SK-N-DZ (cell line): ENCODE data around the gene TBX15.

Experiments
- DNase-seq: peaks from one replicate; pipeline ENCODE4 v3.0.0-alpha.2; 2015; ENCODE audit warnings: low spot score

Gene TBX15

DNA sequence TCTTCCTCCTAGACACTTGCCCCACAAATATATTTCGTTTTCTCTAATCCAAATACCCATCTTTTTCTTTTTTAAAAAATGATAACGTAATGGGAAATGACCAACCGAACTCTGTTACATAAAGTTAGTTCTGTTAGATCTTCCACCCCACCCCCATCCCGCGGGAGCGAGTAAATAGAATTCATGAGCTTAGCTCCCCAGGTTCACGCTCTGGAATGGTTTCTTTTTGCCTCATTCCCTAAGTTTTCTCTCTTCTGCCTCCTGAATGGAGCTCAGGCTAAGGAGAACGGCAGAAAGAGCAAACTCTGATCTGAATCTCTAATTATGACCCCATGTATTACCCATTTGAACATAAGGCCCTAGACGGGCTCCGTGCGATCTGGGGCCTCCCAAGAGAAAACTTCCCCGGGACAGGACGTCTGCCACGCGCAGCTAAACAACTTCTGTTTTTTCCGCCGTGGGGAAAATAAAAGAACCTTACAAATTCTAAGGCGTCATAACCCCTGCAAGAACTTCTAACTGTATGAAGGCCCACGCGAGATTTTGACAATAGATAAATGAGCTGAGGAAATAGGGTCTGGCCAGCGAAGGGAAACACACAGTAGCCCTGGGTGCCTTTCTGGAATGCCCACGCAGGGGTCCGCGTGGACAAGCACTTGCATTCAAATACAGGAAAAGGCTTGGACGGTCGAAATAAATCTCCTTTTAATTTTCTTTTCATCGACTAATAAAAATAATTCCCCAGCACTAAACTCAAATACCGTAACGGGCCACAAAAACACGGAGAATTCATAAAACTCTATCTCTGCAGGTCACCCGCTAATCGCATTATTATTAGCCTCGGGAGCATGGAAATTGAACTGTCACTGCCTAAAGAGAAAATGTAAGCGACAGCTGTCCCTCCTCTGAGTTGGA lies 2.2 kb downstream of the TBX15 start:
- no peak for DNase-seq

DNA sequence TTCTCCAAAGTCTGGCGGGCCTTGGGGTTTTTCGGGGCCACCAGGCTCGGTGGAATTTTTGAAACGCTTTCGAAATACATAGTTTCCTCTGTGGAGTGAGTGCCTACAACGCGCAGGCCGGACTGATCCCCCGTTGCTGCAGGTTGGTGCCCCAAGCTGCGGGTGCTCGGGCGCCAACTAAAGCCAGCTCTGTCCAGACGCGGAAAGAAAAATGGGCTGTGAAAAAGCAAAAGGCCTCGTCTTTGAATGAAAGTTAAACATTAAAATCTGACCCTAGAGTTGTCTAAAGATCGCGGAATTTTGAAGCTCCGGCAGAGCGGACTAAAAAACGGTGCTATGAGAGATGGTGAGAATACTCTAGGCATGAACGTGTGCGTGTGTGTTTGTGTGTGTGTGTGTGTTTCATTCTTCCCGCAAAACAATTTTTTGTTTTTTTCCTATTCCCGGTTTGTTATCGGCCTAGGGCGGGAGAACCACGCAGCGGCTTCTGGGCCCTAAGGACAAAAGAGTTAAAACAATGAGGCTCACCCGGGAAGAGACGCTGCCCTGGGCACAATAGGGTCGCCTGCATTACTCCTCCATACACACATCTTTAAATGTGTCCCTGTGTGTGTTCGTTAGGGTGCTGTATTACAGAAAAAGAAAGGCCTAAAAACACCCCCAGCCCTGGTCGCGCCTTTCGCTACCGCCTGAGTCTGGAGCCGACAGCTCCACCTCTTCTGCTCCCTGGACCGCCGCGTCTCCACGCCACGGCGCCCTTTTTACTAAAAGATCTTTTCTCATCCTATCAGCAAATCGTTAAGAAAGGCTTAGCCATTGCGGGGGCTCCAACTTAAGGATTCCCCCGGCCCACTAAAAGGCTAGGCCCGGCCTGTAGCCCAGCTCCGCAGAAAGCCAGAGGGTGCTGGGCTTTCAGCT lies 3.2 kb downstream of the TBX15 start:
- DNase-seq = no peak

DNA sequence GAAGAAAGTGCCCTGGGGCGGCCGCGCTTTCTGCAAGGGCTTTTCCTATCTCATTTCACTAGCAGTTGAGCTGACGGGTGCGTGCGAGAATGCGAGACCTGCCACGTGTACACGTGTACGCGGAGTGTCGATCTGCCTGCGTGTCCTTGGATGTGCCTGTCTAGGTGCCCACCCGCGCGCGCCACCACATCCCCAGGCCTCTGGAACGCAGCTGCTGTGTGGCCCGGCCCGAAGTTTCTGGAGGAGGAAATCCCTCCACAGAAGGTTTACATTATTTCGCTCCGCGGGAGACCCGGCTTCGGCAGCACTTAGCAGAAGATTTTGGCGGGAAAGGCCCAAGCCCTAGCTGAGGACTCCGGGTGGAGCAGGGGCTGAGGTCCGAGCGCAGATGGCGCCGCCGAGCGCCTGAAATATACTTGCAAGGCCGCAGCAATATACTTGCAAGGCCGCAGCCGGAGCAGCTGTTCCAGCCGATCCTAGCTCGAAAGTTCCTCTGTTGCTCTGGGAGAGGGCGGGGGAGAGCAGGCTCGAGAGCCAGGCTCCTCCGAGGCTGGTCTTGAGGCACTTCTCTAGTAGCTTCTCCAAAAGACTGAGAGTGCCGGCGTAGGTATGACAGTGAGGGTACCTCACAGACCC lies 3.9 kb downstream of the TBX15 start:
- DNase-seq = no peak

GRCh38 chr1:118983558-118984041 lies 4.5 kb downstream of the TBX15 start:
- DNase-seq = no peak

- DNase-seq = no peak
These were observed 5.2 kb downstream of the TBX15 start for GRCh38 chr1:118982821-118983557.

DNA sequence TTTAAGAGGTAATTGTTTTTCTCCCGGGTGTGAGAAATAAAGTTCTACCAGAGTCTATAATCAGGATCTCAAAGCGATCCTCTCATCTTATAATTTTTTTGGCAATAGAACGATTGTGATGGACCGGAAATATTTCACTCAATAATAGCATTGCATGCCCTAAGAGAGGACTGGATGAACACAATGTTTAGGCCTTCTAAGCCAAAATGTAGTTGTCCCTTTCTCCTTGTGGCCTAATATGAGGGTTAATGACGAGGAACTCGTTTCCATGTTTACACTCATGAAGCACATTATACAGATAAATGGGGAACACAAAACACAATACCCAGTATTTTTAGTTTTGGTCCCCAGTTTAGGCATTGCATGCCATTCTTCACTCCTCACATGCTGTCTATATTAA lies 5.9 kb downstream of the TBX15 start:
- DNase-seq = no peak

DNA sequence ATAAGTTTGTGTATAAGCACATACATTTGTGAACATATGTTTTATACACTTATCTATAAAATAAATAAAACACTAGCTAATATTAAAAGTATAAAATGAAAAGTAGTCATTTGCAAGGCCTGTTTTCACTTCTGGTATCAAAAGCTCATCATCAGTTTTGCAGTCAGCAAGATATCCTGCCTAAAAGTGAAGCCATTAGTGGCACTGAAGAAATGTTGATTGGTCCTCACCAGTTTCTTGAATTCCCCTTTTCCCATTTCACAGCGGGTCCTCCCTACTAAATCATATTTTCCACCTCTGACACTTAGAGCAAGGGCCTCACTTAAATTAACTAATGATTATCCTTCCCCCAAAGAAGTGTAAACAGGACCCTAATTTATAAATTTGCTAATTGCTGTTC lies 6.7 kb downstream of the TBX15 start:
- DNase-seq = no peak

- no peak for DNase-seq
These were observed 8.2 kb downstream of the TBX15 start for GRCh38 chr1:118979754-118980575.

DNA sequence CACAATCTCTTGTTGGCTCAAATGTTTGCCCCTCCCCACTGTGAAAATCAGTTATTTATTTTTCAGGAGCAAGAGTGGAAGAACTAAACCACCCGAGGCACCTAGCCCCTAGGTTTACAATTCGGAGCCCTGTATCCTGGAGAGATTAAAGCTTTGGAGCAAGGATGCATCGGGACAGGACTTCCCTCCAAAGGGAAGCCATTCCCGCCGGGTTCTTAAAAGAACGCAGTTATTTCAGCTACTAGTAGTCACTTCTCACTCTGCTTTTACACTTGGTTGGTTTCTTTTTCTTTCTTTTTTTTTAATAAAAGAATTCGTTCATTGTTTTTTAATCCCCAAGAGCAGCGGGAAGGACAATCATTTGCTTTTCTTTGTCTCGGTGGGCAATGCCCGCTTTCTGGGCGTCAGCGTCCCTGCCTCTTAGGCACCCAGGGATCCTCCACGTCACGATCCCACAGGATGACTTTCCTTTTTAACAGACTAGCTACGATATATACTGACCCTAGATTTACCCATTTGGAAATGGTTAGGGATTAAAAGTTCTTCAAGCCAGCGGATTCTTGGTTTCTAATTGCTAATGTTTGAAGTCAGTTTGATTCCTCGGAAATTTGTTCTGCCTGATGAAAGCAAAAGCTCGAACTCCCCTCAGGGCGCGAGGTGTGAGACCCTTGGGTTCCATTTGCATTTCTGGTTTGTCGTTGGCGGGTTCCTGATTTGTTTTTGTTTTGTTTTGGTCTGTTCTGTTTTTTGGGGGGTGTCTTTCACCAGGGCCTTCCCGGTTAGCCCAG lies 9.0 kb downstream of the TBX15 start:
- no peak for DNase-seq

- DNase-seq = no peak
These were observed 10.5 kb downstream of the TBX15 start for GRCh38 chr1:118977600-118977999.

- no peak for DNase-seq
These were observed 13.5 kb downstream of the TBX15 start for GRCh38 chr1:118974661-118975060.

GRCh38 chr1:118973531-118974137 lies 14.5 kb downstream of the TBX15 start:
- no peak for DNase-seq

DNA sequence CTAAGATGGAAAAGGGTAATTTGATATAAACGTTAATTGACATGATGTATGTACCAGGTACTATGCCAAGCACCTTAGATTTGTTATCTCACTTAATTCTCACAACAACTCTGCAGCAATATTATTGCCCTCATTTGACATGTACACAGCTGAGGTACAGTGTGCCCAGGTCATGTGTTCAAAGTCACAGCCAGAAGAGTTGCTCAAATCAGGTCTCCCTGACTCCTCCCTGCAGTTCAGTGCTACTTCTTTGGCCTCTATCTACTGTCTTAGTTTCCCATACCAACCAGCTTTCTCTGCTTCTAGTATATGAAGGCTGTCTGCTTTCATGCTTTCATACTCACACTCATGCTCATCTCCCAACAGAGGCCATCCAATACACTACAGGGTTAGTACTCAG lies 15.1 kb downstream of the TBX15 start:
- no peak for DNase-seq

GRCh38 chr1:118970451-118970850 lies 17.7 kb downstream of the TBX15 start:
- no peak for DNase-seq

GRCh38 chr1:118963456-118964430 lies 24.4 kb downstream of the TBX15 start:
- no peak for DNase-seq

GRCh38 chr1:118963138-118963455 lies 25.0 kb downstream of the TBX15 start:
- DNase-seq = no peak

DNA sequence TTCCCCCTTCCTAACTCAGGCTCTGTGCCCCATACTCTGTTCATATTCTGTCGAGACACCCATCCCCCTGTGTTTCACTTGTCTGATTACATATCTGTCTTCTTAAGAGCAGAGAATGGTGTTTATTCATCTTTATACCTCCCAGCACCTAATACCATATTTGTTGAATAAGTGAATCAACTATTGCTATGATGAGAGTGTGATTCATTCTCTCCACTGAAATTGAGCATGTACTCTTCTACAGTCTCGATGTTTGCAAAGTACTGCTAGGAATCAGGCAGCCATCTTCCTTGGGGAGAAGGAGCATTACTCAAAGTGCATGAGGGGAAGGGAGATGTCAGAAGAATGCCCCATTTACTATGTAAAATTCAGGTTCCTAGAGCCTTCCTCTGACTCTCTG lies 27.0 kb downstream of the TBX15 start:
- no peak for DNase-seq

DNA sequence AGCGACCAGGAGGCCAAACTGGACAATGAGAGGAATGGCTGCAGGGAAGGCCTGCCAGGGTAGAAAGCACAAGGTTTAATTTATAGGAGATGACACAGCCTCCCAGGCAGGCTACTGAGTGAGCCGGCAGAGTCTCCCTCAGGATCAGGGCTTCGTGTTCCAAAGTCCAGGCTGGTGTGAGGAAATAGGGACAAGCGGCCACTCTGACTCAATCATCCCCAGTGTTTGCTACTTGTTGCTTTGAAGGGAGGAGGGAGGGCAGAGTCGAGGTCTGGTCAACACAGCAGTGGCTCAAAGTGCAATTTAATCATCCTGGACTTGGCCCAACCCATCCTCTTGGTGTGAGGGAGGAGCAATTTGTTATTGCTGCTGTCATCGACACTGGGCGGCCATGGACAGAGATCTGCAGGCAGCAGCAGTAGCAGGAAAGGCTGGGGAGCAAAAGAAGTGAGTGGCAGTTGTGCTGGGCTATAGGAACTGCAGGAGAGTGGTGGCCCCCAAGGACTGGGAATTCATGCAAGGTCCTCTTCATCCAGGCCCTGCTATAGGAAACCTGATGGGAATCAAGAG lies 27.5 kb downstream of the TBX15 start:
- no peak for DNase-seq
